ENCODE data around the gene DNAL1. TPM values are rescaled to one million over a fixed set of nuclear protein-coding genes. Genes with fewer than 3 reads are reported as not detected.
"Not testable (repeated sequence)": the region's sequence is repeated elsewhere in the genome, so short reads cannot be mapped to it uniquely, and the experiment has no call there.

The DNAL1 gene
- total RNA-seq, 6 experiments from 2014 or later = 13.0 to 17.7 (median 14.7) TPM

GRCh38 chr14:73640796-73641365 lies 3.9 kb upstream of the DNAL1 start:
- H3K36me3 Mint-ChIP-seq (ENCODE audit: low read depth) = peaks cover 5% of the 10 kb centered on the region
- peaks cover 44% of the 10 kb centered on the region for H3K4me1 Mint-ChIP-seq (ENCODE audit: low read depth)
- DNase-seq = no peak
- no peaks in the 10 kb centered on the region; the same call in 1 of the 2 replicates for H3K27me3 Mint-ChIP-seq (ENCODE audit: insufficient read depth)
- H3K9me3 Mint-ChIP-seq = no peaks in the 10 kb centered on the region
- TF ChIP-seq, protein P1, sequence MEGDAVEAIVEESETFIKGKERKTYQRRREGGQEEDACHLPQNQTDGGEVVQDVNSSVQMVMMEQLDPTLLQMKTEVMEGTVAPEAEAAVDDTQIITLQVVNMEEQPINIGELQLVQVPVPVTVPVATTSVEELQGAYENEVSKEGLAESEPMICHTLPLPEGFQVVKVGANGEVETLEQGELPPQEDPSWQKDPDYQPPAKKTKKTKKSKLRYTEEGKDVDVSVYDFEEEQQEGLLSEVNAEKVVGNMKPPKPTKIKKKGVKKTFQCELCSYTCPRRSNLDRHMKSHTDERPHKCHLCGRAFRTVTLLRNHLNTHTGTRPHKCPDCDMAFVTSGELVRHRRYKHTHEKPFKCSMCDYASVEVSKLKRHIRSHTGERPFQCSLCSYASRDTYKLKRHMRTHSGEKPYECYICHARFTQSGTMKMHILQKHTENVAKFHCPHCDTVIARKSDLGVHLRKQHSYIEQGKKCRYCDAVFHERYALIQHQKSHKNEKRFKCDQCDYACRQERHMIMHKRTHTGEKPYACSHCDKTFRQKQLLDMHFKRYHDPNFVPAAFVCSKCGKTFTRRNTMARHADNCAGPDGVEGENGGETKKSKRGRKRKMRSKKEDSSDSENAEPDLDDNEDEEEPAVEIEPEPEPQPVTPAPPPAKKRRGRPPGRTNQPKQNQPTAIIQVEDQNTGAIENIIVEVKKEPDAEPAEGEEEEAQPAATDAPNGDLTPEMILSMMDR (IDR thresholded peaks at IDR 0.05) = no peak
- H3K27ac Mint-ChIP-seq = no peak overlapping the region
- H3K4me3 Mint-ChIP-seq = no peak overlapping the region

DNA sequence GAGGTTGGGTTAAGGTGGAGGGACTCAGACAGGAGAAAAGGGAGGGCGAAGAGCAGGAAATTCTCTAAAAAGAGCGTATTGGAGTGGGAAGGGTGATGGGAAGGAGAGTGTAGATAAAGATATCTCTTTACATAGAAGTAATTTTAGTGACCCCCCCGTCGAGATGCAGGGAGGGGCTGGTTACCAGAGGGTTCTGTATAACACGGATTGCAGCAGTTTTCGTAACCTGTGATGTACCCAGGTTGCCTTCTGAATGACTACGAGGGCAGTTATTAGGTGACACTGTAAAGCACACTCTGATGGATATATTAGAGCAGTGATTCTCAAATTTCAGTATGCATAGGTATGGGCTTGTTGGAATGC lies 443 bp downstream of the DNAL1 start:
- Mint-ChIP-seq H3K27ac (peak overlapping the region; percentile 97), H3K36me3 (ENCODE audit: low read depth) (peaks cover 5% of the 10 kb centered on the region), H3K27me3 (ENCODE audit: insufficient read depth) (no peaks in the 10 kb centered on the region; the same call in 1 of the 2 replicates), H3K9me3 (no peaks in the 10 kb centered on the region), H3K4me1 (ENCODE audit: low read depth) (peaks cover 28% of the 10 kb centered on the region), H3K4me3 (peak overlapping the region; percentile 100)
- TF ChIP-seq, protein P1 (IDR thresholded peaks at IDR 0.05) = no peak
- DNase-seq = no peak

DNA sequence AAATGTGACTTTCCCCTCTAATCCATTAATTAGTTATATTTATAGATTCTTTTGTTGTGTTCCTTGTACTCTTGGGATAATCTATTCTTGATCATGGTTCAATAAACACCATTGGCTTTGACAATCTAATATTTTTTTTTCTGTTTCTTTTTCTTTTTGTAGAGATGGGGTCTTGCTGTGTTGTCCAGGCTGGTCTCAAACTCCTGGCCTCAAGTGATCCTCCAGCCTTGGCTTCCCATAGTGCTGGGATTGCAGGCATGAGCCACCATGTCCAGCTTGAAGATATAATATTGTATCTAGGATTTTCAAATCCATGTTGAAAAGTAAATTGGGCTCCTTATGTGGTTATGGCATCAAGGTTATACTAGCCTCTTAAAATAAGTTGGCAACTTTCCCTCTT lies 6.2 kb downstream of the DNAL1 start:
- peaks cover 15% of the 10 kb centered on the region for H3K36me3 Mint-ChIP-seq (ENCODE audit: low read depth)
- peaks cover under 1% of the 10 kb centered on the region for H3K4me1 Mint-ChIP-seq (ENCODE audit: low read depth)
- H3K4me3 Mint-ChIP-seq = no peak overlapping the region
- no peaks in the 10 kb centered on the region for H3K27me3 Mint-ChIP-seq (ENCODE audit: insufficient read depth)
- DNase-seq = no peak
- H3K9me3 Mint-ChIP-seq = no peaks in the 10 kb centered on the region
- TF ChIP-seq, protein P1 (IDR thresholded peaks at IDR 0.05) = no peak
- H3K27ac Mint-ChIP-seq = no peak overlapping the region

DNA sequence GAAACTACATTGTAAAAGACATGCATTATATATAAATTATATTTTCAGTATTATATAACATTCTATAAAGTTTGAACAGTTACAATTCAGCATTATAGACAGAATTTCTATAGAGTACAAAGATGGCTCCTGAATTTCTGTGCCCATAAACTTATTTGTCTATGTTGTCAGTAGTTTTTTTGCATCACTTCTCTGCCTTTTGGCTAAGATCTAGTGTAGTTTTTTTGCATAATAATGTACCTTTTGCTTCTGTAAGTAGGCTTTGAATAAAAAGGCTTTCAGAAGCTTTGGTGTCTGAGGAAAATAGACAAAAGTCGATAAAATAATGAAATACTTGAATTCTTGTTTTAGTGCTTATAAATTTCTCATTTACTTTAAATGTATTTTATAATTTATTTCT lies 11.1 kb downstream of the DNAL1 start:
- Mint-ChIP-seq H3K27ac (no peak overlapping the region), H3K4me3 (no peak overlapping the region), H3K9me3 (no peaks in the 10 kb centered on the region), H3K36me3 (ENCODE audit: low read depth) (peaks cover 15% of the 10 kb centered on the region), H3K27me3 (ENCODE audit: insufficient read depth) (no peaks in the 10 kb centered on the region), H3K4me1 (ENCODE audit: low read depth) (no peaks in the 10 kb centered on the region)
- no peak for DNase-seq
- TF ChIP-seq, protein P1 (IDR thresholded peaks at IDR 0.05) = no peak

- H3K27ac Mint-ChIP-seq; H3K9me3 Mint-ChIP-seq; H3K36me3 Mint-ChIP-seq (ENCODE audit: low read depth); DNase-seq; H3K4me3 Mint-ChIP-seq; H3K27me3 Mint-ChIP-seq (ENCODE audit: insufficient read depth): not testable (repeated sequence)
- peaks cover 26% of the 10 kb centered on the region for H3K4me1 Mint-ChIP-seq (ENCODE audit: low read depth)
These were observed 14.4 kb downstream of the DNAL1 start for GRCh38 chr14:73659202-73659601.

GRCh38 chr14:73660511-73660910 lies 15.7 kb downstream of the DNAL1 start:
- DNase-seq = no peak
- TF ChIP-seq, protein P1 (IDR thresholded peaks at IDR 0.05) = no peak
- H3K4me1 Mint-ChIP-seq (ENCODE audit: low read depth) = peaks cover 26% of the 10 kb centered on the region
- H3K36me3 Mint-ChIP-seq (ENCODE audit: low read depth) = no peaks in the 10 kb centered on the region; the same call in 1 of the 2 replicates
- H3K27me3 Mint-ChIP-seq (ENCODE audit: insufficient read depth) = no peaks in the 10 kb centered on the region
- H3K27ac Mint-ChIP-seq = no peak overlapping the region
- no peaks in the 10 kb centered on the region for H3K9me3 Mint-ChIP-seq
- H3K4me3 Mint-ChIP-seq = no peak overlapping the region
